Brain microvascular endothelial cell (primary cell): ENCODE measurements around the gene KCNG2.

Experiments
- DNase-seq: peaks from one replicate; pipeline ENCODE4 v3.0.0-alpha.2; 2020
- H3K27ac ChIP-seq: fragments of 250-450 bp; sonication (Bioruptor Pico); 2 replicates; pipeline ENCODE4 v1.5.1; 2020; ENCODE audit warnings: mild to moderate bottlenecking, moderate library complexity
- H3K27me3 ChIP-seq: fragments of 250-450 bp; sonication (Bioruptor Pico); replicated peaks from 2 replicates; pipeline ENCODE4 v1.5.1; 2020; ENCODE audit warnings: mild to moderate bottlenecking
- H3K36me3 ChIP-seq: fragments of 250-450 bp; sonication (Bioruptor Pico); replicated peaks from 2 replicates; pipeline ENCODE4 v1.5.1; 2020; ENCODE audit warnings: mild to moderate bottlenecking
- H3K4me3 ChIP-seq: 2 replicates; pipeline ENCODE4 v1.5.1; 2011; ENCODE audit warnings: low read depth, mild to moderate bottlenecking, control low read depth, low read length, moderate library complexity
- CTCF ChIP-seq: IDR thresholded peaks from 2 replicates; pipeline ENCODE4 v1.5.1; 2011; ENCODE audit warnings: low read depth, mild to moderate bottlenecking, moderate library complexity, low read length, control low read depth, inconsistent platforms; ENCODE audit errors: missing control alignments
- in situ Hi-C: cut with HindIII; loops from 2 replicates; pipeline ENCODE4 v1.10.0; 2017; ENCODE audit warnings: low sequenced_read_pairs, low pct_ligation_motif_present

KCNG2 gene

GRCh38 chr18:79853303-79853992, 55.7 kb downstream of the KCNG2 start:
- in situ Hi-C loops, result no loop called here
- H3K4me3 ChIP-seq, result no peak overlapping the region
- no peak for TF ChIP-seq CTCF
- H3K27me3 ChIP-seq, result no peaks in the 10 kb centered on the region
- H3K27ac ChIP-seq, result no peak overlapping the region
- no peaks in the 10 kb centered on the region for H3K36me3 ChIP-seq
- DNase-seq, result no peak

GRCh38 chr18:79853993-79854364, 56.2 kb downstream of the KCNG2 start:
- DNase-seq, result no peak
- Histone ChIP-seq H3K4me3 (no peak overlapping the region), H3K27ac (no peak overlapping the region), H3K27me3 (no peaks in the 10 kb centered on the region), H3K36me3 (no peaks in the 10 kb centered on the region)
- in situ Hi-C loops, result no loop called here
- no peak for TF ChIP-seq CTCF

GRCh38 chr18:79855147-79855933, 57.6 kb downstream of the KCNG2 start:
- TF ChIP-seq CTCF, result no peak
- Histone ChIP-seq H3K4me3 (no peak overlapping the region), H3K27me3 (no peaks in the 10 kb centered on the region), H3K27ac (no peak overlapping the region), H3K36me3 (no peaks in the 10 kb centered on the region)
- DNase-seq, result no peak
- in situ Hi-C loops, result no loop called here

- no peak overlapping the region for H3K4me3 ChIP-seq
- no peak for TF ChIP-seq CTCF
- DNase-seq, result no peak
Measured at GRCh38 chr18:79856119-79857007, 58.6 kb downstream of the KCNG2 start.

GRCh38 chr18:79857082-79857671, 59.4 kb downstream of the KCNG2 start:
- Histone ChIP-seq H3K27me3 (no peaks in the 10 kb centered on the region), H3K4me3 (no peak overlapping the region), H3K27ac (no peak overlapping the region), H3K36me3 (no peaks in the 10 kb centered on the region)
- DNase-seq, result peak; percentile 37
- in situ Hi-C loops, result no loop called here
- no peak for TF ChIP-seq CTCF

More at GRCh38 chr18:79856119-79857007, 58.6 kb downstream of the KCNG2 start:
- no peaks in the 10 kb centered on the region for H3K36me3 ChIP-seq
- in situ Hi-C loops, result no loop called here
- H3K27ac ChIP-seq, result no peak overlapping the region
- H3K27me3 ChIP-seq, result no peaks in the 10 kb centered on the region
